HCT116 (cell line): ENCODE results near the gene SGMS2. TPM values are rescaled to one million over a fixed set of nuclear protein-coding genes. Genes with fewer than 3 reads are reported as not detected.
"Not testable (repeated sequence)": the region's sequence is repeated elsewhere in the genome, so short reads cannot be mapped to it uniquely, and the experiment has no call there.

Experiments used
- ATAC-seq: fragments of 200-7000 bp; cut with Tn5 transposase; 2 replicates; pipeline ENCODE4 v1.9.1; 2020; ENCODE audit warnings: mild to moderate bottlenecking, moderate library complexity
- BruUV-seq: library from RNA; stranded (reverse); fragments of 400-500 nt; replicated peaks from 2 replicates; lab custom pipeline; 2021; lab: Mats Ljungman, UMichigan
- CTCF ChIA-PET: fragments of 300-600 bp; sonication (Branson Sonifier 250); formaldehyde crosslinking; loops from one replicate; lab custom pipeline; 2021; ENCODE audit warnings: antibody characterized with exemption; lab: Charles Lee
- POLR2A ChIA-PET: fragments of 300-600, 350-600 bp; sonication (Branson Sonifier 250); formaldehyde crosslinking; loops from one replicate; lab custom pipeline; 2021; ENCODE audit warnings: antibody characterized with exemption; lab: Charles Lee
- RAD21 ChIA-PET, 2 experiments: fragments of 300-600 bp; sonication (Branson Sonifier 250); formaldehyde crosslinking; loops; one replicate each; lab custom pipeline; 2023; ENCODE audit warnings: low total read pairs in 2 of 2; ENCODE audit not compliant: uncharacterized antibody in 2 of 2, unreplicated experiment in 2 of 2, low non-redundant PET in 1 of 2; lab: Charles Lee
- DNase-seq: peaks from one replicate; pipeline ENCODE4 v3.0.0-alpha.2; 2010; ENCODE audit warnings: low read depth, low spot score
- H2AFZ ChIP-seq: fragments of 200-600 bp; shearing (Covaris generic), sonication (generic); 2 replicates; pipeline ENCODE4 v1.6.1; 2017; ENCODE audit warnings: low read depth, mixed run types, mixed read lengths, antibody characterized with exemption, low read length; ENCODE audit not compliant: poor library complexity, severe bottlenecking
- H3K27ac ChIP-seq: 2 replicates; pipeline ENCODE4 v1.5.1; 2012; ENCODE audit warnings: low read depth, low read length
- H3K27me3 ChIP-seq: fragments of 200-600 bp; sonication (generic); 2 replicates; pipeline ENCODE4 v1.6.1; 2016; ENCODE audit warnings: mixed run types, low read length, mixed read lengths; ENCODE audit not compliant: insufficient read depth
- H3K36me3 ChIP-seq, 2 experiments: fragments of 200-500 bp in 1 of 2; fragments of 200-600 bp in 1 of 2; sonication (Bioruptor generic) in 1 of 2; sonication (generic) in 1 of 2; 2 replicates each; pipeline versions ENCODE4 v1.5.1 to v1.6.1; 2014 to 2016; ENCODE audit warnings: low read length in 2 of 2, inconsistent platforms in 1 of 2, mixed read lengths in 1 of 2, mixed run types in 1 of 2; ENCODE audit not compliant: insufficient read depth in 2 of 2, control insufficient read depth in 1 of 2
- H3K4me1 ChIP-seq, 2 experiments: fragments of 200-600 bp in 1 of 2; sonication (generic) in 1 of 2; 2 replicates each; pipeline versions ENCODE4 v1.5.1 to v1.6.1; 2012 to 2017; ENCODE audit warnings: low read length in 2 of 2, inconsistent platforms in 1 of 2, mild to moderate bottlenecking in 1 of 2, mixed read lengths in 1 of 2, mixed run types in 1 of 2, moderate library complexity in 1 of 2; ENCODE audit not compliant: insufficient read depth in 2 of 2, control insufficient read depth in 1 of 2
- H3K4me2 ChIP-seq: fragments of 200-600 bp; sonication (generic); 2 replicates; pipeline ENCODE4 v1.6.1; 2017; ENCODE audit warnings: mixed run types, low read length, mixed read lengths
- H3K4me3 ChIP-seq, 2 experiments: fragments of 200-600 bp in 1 of 2; sonication (generic) in 1 of 2; replicated peaks in 1 of 2; 2 replicates each; pipeline ENCODE4 v1.5.1; 2011 to 2016; ENCODE audit warnings: low read length in 2 of 2, control low read depth in 1 of 2, low read depth in 1 of 2, mild to moderate bottlenecking in 1 of 2, mixed read lengths in 1 of 2, mixed run types in 1 of 2
- H3K79me2 ChIP-seq: fragments of 200-600 bp; sonication (generic); 2 replicates; pipeline ENCODE4 v1.6.1; 2017; ENCODE audit warnings: mild to moderate bottlenecking, mixed run types, low read length, moderate library complexity, mixed read lengths; ENCODE audit not compliant: insufficient read depth
- H3K9ac ChIP-seq: fragments of 200-600 bp; sonication (generic); 2 replicates; pipeline ENCODE4 v1.6.1; 2016; ENCODE audit warnings: low read length, mixed read lengths
- H3K9me2 ChIP-seq: fragments of 200-600 bp; sonication (generic), shearing (Covaris generic); 2 replicates; pipeline ENCODE4 v1.6.1; 2017; ENCODE audit warnings: mixed run types, mild to moderate bottlenecking, moderate library complexity; ENCODE audit not compliant: insufficient read depth
- H3K9me3 ChIP-seq, 2 experiments: fragments of 200-500 bp in 1 of 2; fragments of 200-600 bp in 1 of 2; sonication (Bioruptor generic) in 1 of 2; sonication (generic) in 1 of 2; 2 replicates each; pipeline ENCODE4 v1.6.1; 2014 to 2017; ENCODE audit warnings: low read length in 2 of 2, mixed read lengths in 2 of 2, inconsistent platforms in 1 of 2, low read depth in 1 of 2, mild to moderate bottlenecking in 1 of 2, mixed run types in 1 of 2, moderate library complexity in 1 of 2; ENCODE audit not compliant: control insufficient read depth in 1 of 2, insufficient read depth in 1 of 2
- H4K20me1 ChIP-seq: fragments of 200-600 bp; sonication (generic), shearing (Covaris generic); 2 replicates; pipeline ENCODE4 v1.6.1; 2017; ENCODE audit warnings: mixed run types, mild to moderate bottlenecking, moderate library complexity; ENCODE audit not compliant: insufficient read depth
- EZH2phosphoT487 ChIP-seq: fragments of 200-600 bp; IDR thresholded peaks from 2 replicates; pipeline ENCODE4 v1.6.1; 2018; ENCODE audit warnings: antibody characterized with exemption, borderline replicate concordance
- intact Hi-C: fragments of 100-400 bp; cut with micrococcal nuclease; formaldehyde crosslinking; loops from 2 replicates; pipeline ENCODE4 v1.10.0; 2022
- total RNA-seq: library from RNA; stranded (reverse); gene quantifications from one replicate; pipeline ENCODE4 v1.2.1, GENCODE V29; 2021; ENCODE audit not compliant: unreplicated experiment
- TF ChIP-seq, protein P1 (sequence below): IDR thresholded peaks from 2 replicates; pipeline ENCODE4 v1.6.1; 2011; ENCODE audit warnings: mild to moderate bottlenecking, low read length, moderate library complexity; ENCODE audit not compliant: insufficient replicate concordance; ENCODE audit errors: extremely low read depth

The SGMS2 gene
- total RNA-seq, 1 experiment from 2014 or later = 36.6 TPM

DNA sequence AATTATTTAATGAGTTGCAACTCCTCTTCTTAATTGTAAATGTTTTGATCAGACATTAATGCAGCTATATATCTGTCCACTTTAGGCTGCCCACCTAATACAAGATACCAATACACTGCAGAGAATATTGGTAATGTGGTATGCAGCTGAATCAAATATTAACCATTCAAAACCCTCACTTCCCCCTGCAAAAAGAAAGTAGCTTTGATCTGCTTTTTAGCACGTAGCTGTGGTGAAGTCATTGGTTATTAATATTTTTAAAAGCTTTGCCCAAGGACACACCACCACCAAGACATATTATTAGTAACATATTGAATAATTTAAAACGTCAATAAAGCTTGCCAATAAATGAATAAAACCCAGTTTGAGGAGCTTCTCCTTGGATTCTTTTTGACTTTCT, 78.0 kb downstream of the SGMS2 start:
- Histone ChIP-seq H3K79me2 (0 out of 2 replicates have a peak, but pooled peaks cover 3% of the 10 kb centered on the region), H3K9ac (no peak overlapping the region), H3K27ac (no peak overlapping the region), H3K4me1 (peaks cover 4 to 6% of the 10 kb centered on the region in 2 experiments; a peak in 2 of 4 replicates), H3K4me2 (no peak overlapping the region), H3K9me3 (no peaks in the 10 kb centered on the region), H3K4me3 (no peak overlapping the region), H2AFZ (no peak overlapping the region), H4K20me1 (no peaks in the 10 kb centered on the region), H3K27me3 (no peaks in the 10 kb centered on the region), H3K9me2 (no peaks in the 10 kb centered on the region), H3K36me3 (no peaks in the 10 kb centered on the region; a peak in 1 of 4 replicates)
- POLR2A ChIA-PET = no interaction called here
- no TSS peak for BruUV-seq
- CTCF ChIA-PET = interaction anchor here (0.8 to 1.0 kb wide), 2 partner anchors 9 to 10 kb away, joined by 3 read pairs; no protein-coding TSS in a partner anchor
- intact Hi-C loops = no loop called here
- ATAC-seq (no peak), DNase-seq (no peak)
- TF ChIP-seq, protein P1, sequence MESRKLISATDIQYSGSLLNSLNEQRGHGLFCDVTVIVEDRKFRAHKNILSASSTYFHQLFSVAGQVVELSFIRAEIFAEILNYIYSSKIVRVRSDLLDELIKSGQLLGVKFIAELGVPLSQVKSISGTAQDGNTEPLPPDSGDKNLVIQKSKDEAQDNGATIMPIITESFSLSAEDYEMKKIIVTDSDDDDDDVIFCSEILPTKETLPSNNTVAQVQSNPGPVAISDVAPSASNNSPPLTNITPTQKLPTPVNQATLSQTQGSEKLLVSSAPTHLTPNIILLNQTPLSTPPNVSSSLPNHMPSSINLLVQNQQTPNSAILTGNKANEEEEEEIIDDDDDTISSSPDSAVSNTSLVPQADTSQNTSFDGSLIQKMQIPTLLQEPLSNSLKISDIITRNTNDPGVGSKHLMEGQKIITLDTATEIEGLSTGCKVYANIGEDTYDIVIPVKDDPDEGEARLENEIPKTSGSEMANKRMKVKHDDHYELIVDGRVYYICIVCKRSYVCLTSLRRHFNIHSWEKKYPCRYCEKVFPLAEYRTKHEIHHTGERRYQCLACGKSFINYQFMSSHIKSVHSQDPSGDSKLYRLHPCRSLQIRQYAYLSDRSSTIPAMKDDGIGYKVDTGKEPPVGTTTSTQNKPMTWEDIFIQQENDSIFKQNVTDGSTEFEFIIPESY = no peak
- TF ChIP-seq EZH2phosphoT487 = no peak
- RAD21 ChIA-PET = no interaction called here

DNA sequence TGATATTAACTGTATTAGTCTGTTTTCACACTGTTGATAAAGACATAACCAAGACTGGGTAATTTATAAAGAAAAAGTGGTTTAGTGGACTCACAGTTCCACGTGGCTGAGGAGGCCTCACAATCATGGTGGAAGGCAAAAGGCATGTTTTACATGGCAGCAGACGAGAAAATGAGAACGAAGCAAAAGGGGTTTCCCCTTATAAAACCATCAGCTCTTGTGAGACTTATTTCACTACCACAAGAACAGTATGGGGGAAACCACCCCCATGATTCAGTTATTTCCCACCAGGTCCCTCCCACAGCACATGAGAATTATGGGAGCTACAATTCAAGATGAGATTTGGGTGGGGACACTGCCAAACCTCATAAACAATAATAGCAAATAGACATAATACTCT, 80.3 kb downstream of the SGMS2 start:
- H3K9ac ChIP-seq, H3K9me2 ChIP-seq, H4K20me1 ChIP-seq, POLR2A ChIA-PET, H3K27me3 ChIP-seq, CTCF ChIA-PET, H3K27ac ChIP-seq, DNase-seq, H3K36me3 ChIP-seq, ATAC-seq, H3K9me3 ChIP-seq, BruUV-seq, RAD21 ChIA-PET, H3K4me1 ChIP-seq, H3K4me3 ChIP-seq, H3K79me2 ChIP-seq, intact Hi-C loops, H2AFZ ChIP-seq, H3K4me2 ChIP-seq: not testable (repeated sequence)
